Measurements from ENCODE around the gene TMEM132D. TPM values are rescaled to one million over a fixed set of nuclear protein-coding genes. Genes with fewer than 3 reads are reported as not detected.
"Not testable (repeated sequence)": the region's sequence is repeated elsewhere in the genome, so short reads cannot be mapped to it uniquely, and the experiment has no call there.

Gene TMEM132D
- total RNA-seq, 1 donor from 2014 or later, result 1.0 TPM

- Histone ChIP-seq H3K27ac (no peak overlapping the region), H3K36me3 (no peaks in the 10 kb centered on the region), H3K4me1 (no peaks in the 10 kb centered on the region), H3K4me3 (no peak overlapping the region), H3K27me3 (no peaks in the 10 kb centered on the region), H3K9me3 (no peaks in the 10 kb centered on the region)
- ATAC-seq (no peak), DNase-seq (no peak)
- intact Hi-C loops (cut with DNase I), result no loop called here
- no peak for TF ChIP-seq CTCF (IDR thresholded peaks at IDR 0.05)
These were observed 839.5 kb downstream of the TMEM132D start for GRCh38 chr12:129064209-129064855.

- ATAC-seq (no peak), DNase-seq (no peak)
- H3K4me1 ChIP-seq, result no peaks in the 10 kb centered on the region
- intact Hi-C loops (cut with DNase I), result no loop called here
- TF ChIP-seq CTCF (IDR thresholded peaks at IDR 0.05), result no peak
- H3K36me3 ChIP-seq, result no peaks in the 10 kb centered on the region
- H3K27me3 ChIP-seq, result no peaks in the 10 kb centered on the region
- no peak overlapping the region for H3K27ac ChIP-seq
- H3K4me3 ChIP-seq, result no peak overlapping the region
- H3K9me3 ChIP-seq, result no peaks in the 10 kb centered on the region
These were observed 840.2 kb downstream of the TMEM132D start for GRCh38 chr12:129063600-129063999.

- DNase-seq, result no peak
- no peak overlapping the region for H3K27ac ChIP-seq
- no peaks in the 10 kb centered on the region for H3K27me3 ChIP-seq
- intact Hi-C loops (cut with DNase I), result no loop called here
- no peaks in the 10 kb centered on the region for H3K4me1 ChIP-seq
- no peaks in the 10 kb centered on the region for H3K36me3 ChIP-seq
- TF ChIP-seq CTCF (IDR thresholded peaks at IDR 0.05), result no peak
- no peak for ATAC-seq
- no peaks in the 10 kb centered on the region for H3K9me3 ChIP-seq
- no peak overlapping the region for H3K4me3 ChIP-seq
These were observed 850.6 kb downstream of the TMEM132D start for GRCh38 chr12:129053232-129053631.

GRCh38 chr12:129052373-129052772, 851.5 kb downstream of the TMEM132D start:
- no peak for TF ChIP-seq CTCF (IDR thresholded peaks at IDR 0.05)
- DNase-seq (no peak), ATAC-seq (no peak)
- H3K27ac ChIP-seq, result no peak overlapping the region
- no peaks in the 10 kb centered on the region for H3K36me3 ChIP-seq
- H3K4me3 ChIP-seq, result no peak overlapping the region
- H3K4me1 ChIP-seq, result no peaks in the 10 kb centered on the region
- H3K27me3 ChIP-seq, result no peaks in the 10 kb centered on the region
- intact Hi-C loops (cut with DNase I), result no loop called here
- H3K9me3 ChIP-seq, result no peaks in the 10 kb centered on the region

GRCh38 chr12:129049917-129050316, 853.9 kb downstream of the TMEM132D start:
- H3K27me3 ChIP-seq, result no peaks in the 10 kb centered on the region
- H3K27ac ChIP-seq, result no peak overlapping the region
- intact Hi-C loops (cut with DNase I), result no loop called here
- H3K36me3 ChIP-seq, result no peaks in the 10 kb centered on the region
- no peaks in the 10 kb centered on the region for H3K9me3 ChIP-seq
- ATAC-seq, result peak; percentile 53
- no peak overlapping the region for H3K4me3 ChIP-seq
- no peak for DNase-seq
- no peak for TF ChIP-seq CTCF (IDR thresholded peaks at IDR 0.05)
- H3K4me1 ChIP-seq, result no peaks in the 10 kb centered on the region

GRCh38 chr12:129043334-129043733, 860.5 kb downstream of the TMEM132D start:
- H3K27me3 ChIP-seq; H3K27ac ChIP-seq; H3K9me3 ChIP-seq; ATAC-seq; H3K4me3 ChIP-seq; DNase-seq; H3K36me3 ChIP-seq; intact Hi-C loops (cut with DNase I); H3K4me1 ChIP-seq: not testable (repeated sequence)
